HG03064 (cell line): Measurements from ENCODE around the gene OSGEPL1.
"Not testable (repeated sequence)": the region's sequence is repeated elsewhere in the genome, so short reads cannot be mapped to it uniquely, and the experiment has no call there.

ENCODE experiments used
- ATAC-seq: cut with Tn5 transposase; IDR thresholded peaks from one replicate; pipeline ENCODE4 v1.9.1; 2021; ENCODE audit warnings: low read depth; ENCODE audit not compliant: unreplicated experiment

Gene OSGEPL1

GRCh38 chr2:189762551-189763298, at the start of gene OSGEPL1:
Gene OSGEPL1 (minus strand): TSS chr2:189762792. CDS start chr2:189761640, 1,152 bp downstream.
- peak; percentile 96 for ATAC-seq

GRCh38 chr2:189803431-189803830, 40.8 kb upstream of the OSGEPL1 start:
- ATAC-seq = no peak

- ATAC-seq = no peak
Observed at GRCh38 chr2:189802396-189802912, 39.9 kb upstream of the OSGEPL1 start.

- ATAC-seq = no peak
Observed at GRCh38 chr2:189799531-189799930, 36.9 kb upstream of the OSGEPL1 start.

DNA sequence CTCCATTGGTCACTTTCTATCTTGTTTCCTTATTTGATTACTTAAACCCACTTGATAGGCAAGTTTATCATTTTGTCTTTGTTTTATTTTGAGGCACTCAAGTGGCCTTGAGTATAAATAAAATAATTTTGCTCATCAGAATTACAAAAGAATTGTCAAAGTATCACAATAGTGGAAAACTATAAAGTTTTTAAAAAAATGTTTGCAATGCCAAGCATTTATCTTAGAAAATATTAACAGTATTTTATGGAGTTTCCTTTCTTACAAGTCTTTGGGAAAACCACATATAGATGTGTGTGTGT, 36.4 kb upstream of the OSGEPL1 start:
- no peak for ATAC-seq

DNA sequence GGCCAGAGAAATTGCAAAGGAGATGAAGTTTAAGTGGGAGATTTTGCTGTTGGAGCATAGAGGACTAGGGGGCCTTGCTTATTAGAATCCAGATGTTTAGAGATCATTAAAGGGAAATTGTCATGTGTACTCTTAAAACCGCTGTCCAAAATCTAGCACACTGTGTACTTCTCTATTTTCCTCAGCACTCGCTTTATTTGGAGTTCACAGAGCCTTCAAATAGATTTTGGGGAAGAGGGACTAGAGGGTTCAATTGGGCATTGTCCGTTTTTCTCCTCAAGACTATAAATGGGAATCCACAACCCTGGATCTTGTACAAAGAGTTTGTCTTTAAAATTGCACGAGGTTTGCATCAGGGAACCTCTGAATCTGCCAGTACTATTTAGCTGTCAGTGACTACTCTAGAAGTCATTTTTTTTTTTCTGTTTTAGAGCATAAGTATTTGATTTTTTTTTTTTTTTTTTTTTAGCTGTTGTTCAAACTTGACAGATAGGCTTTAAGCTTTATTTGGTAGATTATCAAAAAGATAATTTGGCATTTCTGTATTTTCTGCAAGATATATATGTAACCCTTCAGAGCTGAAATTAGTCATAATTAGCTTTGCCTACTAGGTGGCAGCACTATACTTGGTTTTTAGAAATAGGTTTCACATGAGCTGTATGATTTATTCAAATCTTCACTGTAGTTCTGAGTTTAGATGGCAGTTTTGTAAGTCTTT, 35.9 kb upstream of the OSGEPL1 start:
- ATAC-seq = no peak

GRCh38 chr2:189797902-189798301, 35.3 kb upstream of the OSGEPL1 start:
- no peak for ATAC-seq

DNA sequence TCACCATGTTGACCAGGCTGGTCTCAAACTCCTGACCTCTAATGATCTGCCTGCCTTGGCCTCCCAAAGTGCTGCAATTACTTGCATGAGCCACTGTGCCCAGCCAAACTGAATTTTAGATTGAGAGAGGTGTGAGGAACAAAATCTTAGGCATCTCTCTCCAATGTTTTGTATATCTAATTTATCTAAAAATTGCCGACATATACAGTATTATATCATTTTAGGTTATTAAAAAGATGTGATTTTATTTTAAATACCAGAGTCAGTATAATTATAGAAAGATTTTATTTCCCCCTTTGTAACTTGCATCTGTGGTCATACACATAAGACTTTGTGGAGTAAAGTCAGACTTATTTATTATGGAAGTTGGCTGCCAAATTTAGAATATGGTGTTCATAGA, 31.7 kb upstream of the OSGEPL1 start:
- ATAC-seq = no peak

DNA sequence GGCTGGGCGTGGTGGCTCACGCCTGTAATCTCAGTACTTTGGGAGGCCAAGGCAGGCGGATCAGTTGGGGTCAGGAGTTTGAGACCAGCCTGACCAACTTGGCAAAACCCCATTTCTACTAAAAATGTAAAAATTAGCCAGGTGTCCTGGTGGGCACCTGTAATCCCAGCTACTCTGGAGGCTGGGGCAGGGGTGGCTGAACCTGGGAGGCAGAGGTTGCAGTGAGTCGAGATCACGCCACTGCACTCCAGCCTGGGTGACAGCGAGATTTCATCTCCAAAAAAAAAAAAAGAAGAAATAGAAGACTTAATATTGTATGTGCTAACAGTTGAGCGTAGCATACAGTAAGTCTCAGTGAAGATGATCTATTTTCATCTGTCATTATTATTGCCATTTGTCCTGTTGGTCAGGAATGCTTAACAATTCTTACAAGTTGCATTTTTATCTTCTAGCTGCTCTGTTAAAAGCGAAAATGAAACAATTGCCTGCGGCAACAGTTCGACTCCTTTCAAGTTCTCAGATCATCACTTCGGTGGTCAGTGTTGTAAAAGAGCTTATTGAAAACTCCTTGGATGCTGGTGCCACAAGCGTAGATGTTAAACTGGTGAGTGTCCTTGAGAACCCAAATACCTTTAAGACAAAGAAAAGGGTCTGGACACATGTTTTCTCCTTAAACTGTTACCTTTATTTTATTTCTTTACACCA, 28.9 kb upstream of the OSGEPL1 start:
- ATAC-seq = no peak

GRCh38 chr2:189783927-189784867, 21.6 kb upstream of the OSGEPL1 start, which contains the start of the genes ORMDL1 and PMS1:
Gene ORMDL1 (minus strand): TSS chr2:189784339. CDS start chr2:189782595, 1,744 bp downstream.
Gene PMS1 (plus strand): TSS chr2:189784450. CDS start chr2:189791810, 7,360 bp downstream.
- ATAC-seq = peak; percentile 94

DNA sequence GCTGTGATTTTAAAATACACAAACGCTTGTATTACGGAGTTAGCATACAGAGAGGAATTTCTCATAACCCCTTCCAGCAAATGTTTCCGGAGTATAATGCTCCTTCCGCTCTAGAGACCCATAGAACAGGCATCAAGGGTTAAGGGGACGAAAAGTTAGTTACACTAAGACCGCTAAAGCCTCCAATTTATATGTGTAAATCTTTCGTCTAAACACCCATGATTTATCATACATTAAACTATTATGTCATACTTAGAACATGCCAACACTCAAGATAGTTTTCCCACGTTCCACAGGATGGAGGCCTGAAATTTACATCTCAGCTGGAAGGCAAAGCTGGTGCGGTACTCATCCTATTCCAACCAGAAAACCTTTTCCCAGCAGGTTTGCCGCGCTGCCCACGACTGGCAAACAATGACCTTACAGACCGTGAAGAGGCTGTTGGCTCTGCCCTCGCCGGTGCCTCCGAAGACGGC, 20.9 kb upstream of the OSGEPL1 start:
- peak; percentile 8 for ATAC-seq

DNA sequence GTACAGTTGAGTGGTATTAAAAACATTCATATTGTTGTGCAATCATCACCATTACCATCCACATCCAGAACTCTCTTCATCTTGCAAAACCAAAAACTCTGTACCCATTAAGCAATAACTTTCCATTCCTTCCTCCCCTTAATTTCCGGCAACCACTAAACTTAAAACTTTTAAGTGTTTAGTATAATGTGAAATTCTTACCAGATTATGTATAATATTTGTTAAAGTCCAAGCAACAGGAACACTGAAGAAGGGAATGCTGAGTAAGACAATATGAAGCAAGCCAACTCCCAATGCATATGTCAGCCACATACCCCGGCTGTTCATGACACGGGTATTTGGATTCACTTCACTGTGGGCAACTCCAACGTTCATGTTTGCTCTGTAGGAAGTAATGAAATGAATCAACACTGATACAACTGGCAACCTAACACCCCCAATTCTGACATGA, 19.7 kb upstream of the OSGEPL1 start:
- no peak for ATAC-seq

DNA sequence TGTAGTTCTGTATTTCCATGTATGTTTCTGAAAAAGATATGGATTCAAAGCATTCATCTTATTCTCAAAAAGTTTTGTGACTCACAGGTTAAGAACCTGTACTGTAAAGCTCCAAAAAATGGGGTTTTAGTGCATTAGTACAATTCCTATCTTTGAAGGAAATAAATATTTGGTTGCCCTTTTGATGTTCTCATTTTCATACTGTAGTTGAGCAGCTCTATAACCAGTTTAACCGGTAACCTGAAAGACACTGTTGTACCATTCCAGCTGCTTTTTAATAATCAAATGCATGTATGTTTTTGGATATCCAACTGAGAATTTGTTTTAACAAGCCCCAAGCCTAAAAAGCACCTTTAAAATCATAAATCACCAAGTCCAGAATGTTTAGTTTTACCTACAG, 9.6 kb upstream of the OSGEPL1 start:
- no peak for ATAC-seq

DNA sequence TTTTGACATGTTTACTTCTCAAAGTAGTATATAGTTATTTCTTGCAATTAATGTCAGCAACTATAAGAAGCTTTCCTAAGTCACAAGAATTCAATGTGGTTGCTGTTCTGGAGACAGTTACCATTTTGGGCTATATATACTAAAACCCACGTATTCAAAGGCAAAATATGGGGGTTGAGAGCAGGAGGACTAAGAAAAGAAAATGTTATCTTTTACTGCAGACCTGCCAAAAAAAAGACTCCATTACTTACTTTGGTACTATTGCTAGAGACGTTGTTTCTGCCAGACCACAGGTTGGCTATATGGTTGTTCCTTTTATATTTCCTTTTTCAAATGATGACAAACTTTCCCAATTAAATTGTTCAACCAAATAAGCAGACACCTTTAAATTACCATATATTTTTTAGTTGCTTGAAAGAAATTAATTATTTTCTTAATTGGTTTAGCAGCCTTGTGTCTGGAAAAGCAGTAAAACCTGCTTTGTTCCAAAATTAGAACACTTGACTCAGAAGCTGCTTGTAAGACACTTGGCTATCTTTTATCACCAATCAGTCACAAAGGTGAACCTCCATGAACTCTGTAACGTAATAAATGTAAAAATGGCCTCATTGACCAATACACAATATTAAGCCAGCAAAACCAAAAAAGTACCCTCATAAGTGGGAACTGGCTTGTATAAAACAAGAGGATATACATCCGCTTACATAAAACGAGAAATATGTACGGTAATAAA, 8.2 kb upstream of the OSGEPL1 start:
- ATAC-seq = no peak

- no peak for ATAC-seq
Observed at GRCh38 chr2:189763908-189764661, 1.5 kb upstream of the OSGEPL1 start.

DNA sequence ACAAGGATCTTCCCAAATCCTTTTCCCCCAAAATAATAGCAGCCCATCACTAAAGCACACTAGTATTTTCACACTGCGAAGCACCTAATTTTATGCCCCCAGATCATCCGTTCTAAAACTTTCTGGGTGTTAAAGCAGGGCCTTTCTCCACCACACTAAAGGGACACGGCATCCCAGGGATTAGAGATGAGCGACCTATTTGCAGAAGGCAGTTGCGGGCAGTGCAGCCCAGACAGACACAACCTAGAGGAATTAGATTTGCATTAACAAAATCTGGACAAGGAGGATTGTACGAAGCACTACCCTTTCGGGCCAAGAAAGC, 402 bp downstream of the OSGEPL1 start:
- no peak for ATAC-seq

DNA sequence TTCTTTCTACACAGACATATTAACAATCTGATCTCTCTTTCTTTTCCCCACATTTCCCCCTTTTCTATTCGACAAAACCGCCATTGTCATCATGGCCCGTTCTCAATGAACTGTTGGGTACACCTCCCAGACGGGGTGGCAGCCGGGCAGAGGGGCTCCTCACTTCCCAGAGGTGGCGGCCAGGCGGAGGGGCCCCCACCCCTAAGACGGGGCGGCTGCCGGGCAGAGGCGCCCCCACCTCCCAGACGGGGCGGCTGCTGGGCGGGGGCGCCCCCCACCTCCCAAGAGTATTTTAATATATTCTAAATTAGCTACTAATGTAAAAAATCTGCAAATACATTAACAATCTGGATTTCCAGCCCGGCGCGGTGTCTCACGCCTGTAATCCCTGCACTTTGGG, 2.4 kb downstream of the OSGEPL1 start:
- not testable (repeated sequence) for ATAC-seq

GRCh38 chr2:189756311-189756952, 6.2 kb downstream of the OSGEPL1 start:
- ATAC-seq = no peak
